ENCODE data around the gene PDSS2.

GRCh38 chr6:107411161-107411560 lies 48.2 kb downstream of the PDSS2 start:
- TF ChIP-seq POLR2A (IDR thresholded peaks at IDR 0.05; ENCODE audit: low read length) (no peak), GATA1 (IDR thresholded peaks at IDR 0.05; ENCODE audit: low read depth, low read length) (no peak)
